GM21723 (cell line): ENCODE measurements around the gene FAM110D.

ENCODE experiments used
- ATAC-seq: cut with Tn5 transposase; IDR thresholded peaks from one replicate; pipeline ENCODE4 v1.9.1; 2021; ENCODE audit warnings: mild to moderate bottlenecking, moderate library complexity; ENCODE audit not compliant: unreplicated experiment

The FAM110D gene

DNA sequence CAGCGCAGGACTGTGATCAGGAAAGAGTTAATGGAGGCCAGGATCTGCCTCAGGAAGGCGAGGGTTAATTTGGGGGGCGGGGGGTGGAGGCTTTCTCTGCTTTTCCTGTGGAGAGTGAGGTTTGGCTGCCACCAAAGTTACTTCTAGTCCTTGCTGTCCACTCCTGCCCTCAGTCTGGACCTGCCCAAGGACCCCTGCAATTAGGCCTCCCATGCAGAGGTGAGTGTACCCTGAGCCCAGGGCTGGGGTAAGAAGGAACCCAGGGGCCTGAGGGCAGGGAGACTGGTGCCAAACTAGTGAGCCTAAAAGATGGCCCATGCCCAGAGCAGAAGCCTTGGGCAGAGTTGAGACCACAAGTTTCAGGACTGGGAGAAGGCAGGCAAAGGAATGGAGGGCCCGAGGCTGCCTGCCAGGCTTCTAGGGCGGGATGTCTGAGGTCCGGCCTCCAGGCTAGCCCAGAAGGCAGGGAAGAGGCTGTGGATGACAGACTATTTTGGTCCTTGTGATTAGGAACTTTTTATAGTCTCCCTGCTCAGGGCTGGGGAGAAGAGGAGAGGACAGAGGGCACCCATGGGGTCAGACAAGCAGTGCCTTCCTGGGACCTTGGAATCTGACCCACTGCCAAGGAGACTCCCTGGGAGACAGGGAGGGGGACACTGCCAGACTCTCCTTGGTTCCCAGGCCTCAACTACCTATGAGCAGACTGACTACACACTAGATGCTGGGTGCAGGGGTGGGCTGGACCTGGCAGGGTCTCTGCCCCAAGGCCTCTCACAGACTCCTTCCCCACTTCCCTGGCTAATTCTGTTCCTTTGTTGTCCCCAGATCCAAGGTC lies at the start of gene FAM110D:
Gene FAM110D, plus strand, starts transcription at position 172 of the 835 bp plus-strand sequence. CDS start 2,213 bp downstream, outside the sequence.
- ATAC-seq: no peak

GRCh38 chr1:26109229-26110164 lies 49.4 kb upstream of the FAM110D start:
- no peak for ATAC-seq

DNA sequence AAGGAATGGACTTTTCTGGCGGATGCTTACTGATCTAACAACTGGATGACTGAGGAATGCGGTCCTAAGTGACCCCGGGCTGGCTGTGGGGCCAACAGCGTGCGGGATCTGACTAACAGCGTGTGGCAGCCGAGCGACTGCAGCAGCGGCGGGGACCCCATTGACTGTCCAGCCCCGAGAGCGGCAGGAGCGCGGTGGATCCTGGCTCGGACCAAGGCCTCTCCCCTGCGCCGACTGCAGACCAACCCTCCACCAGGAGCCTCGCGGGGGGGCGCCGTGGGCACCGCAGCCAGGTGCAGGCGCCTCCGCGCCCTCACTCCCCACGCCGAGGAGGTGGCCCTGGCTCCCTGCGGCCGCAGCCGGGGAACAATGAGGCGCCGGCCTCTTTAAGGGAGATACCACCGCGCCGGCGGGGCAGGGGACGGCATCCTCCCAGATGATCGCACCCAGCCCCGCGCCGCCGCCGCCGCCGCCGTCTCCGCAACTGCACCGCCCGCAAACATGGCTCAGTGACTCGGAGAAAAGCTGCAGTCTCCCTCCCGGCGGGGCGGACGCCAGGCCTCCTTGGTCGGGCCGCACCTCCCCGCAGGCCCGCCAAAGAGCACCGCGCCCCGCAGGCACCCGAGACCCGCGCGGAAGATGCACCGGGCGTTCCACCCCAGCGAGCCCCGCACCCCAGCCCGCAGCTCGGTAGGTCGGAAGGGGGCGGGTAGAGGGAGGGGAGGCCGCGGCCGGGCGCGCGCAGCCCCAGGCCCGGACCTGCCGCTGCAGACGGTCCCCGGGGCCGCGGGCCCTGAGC lies 47.9 kb upstream of the FAM110D start:
- ATAC-seq: peak; percentile 58

DNA sequence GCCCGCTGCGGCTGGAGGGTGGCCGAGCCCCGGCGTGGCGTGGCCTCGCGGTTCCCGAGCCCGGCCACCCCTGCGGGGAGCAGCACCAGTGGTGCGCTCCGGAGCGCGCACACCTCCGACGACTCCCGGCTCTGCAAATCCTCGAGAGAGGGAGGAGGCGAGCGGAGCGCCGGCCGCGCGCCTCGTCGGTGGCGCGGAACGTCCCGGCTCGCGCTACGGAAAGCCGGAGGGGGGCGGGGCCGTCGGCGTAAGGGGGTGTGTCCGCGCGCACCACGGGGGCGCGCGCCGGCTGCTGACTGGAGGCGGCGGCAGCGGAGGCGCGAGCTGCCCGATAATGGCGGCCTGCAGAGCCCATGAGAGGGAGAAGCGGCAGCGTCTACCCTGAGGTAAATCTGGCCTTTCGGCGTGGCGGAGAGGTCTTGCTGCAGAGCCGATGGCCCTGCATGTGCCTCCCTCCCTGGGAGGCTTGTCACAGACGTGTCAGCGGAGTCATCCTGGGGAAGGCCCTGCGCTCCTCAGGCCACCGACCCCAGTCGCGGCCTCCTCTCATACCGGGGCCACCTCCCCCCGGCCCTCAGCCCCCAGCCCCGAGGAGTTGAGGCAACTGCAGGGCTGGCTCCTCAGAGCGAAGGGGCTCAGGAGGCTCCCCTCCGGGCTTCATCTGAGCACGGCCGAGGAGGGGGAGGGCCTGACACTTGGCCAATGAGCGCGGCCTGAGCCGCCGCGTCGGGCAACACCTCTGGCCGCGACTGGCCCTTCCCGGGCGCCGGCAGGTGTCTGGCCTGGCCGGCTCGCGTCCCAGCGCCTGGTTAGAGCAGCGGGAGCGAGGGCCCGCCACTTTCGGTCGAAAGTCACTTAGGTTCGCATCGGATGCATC lies 47.1 kb upstream of the FAM110D start, which contains the start of gene PDIK1L:
Gene PDIK1L, plus strand, starts transcription at position 295 of the 877 bp plus-strand sequence. CDS start 2,485 bp downstream, outside the sequence.
- peak; percentile 61 for ATAC-seq

GRCh38 chr1:26112407-26112775 lies 46.5 kb upstream of the FAM110D start:
- ATAC-seq: peak; percentile 11

DNA sequence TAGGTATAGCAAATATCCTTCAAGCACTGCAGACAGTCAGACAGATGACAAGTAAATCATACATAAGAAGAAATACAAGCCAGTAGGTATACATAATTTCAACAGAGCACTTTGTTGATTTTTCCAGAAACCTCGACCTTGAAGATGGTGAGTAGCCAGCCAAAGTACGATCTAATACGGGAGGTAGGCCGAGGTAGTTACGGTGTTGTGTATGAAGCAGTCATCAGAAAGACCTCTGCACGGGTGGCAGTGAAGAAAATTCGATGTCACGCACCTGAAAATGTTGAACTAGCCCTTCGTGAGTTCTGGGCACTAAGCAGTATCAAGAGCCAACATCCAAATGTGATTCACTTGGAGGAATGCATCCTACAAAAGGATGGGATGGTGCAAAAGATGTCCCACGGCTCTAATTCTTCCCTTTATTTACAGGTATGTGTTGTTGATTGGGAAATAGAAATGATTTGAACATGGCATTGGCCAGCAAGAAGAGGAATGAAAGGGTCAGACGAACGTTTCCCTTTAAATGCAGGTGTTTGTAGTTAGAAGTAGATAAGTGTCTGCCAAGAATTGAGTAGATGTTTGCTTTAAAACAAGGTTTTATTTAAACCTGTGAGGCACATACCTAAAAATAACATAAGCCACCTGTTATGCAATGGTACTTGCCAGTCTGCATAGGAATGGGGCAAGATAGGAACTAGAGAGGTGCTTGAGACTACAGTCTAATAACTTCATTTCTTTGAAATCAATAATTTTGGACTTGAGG lies 44.5 kb upstream of the FAM110D start:
- no peak for ATAC-seq

DNA sequence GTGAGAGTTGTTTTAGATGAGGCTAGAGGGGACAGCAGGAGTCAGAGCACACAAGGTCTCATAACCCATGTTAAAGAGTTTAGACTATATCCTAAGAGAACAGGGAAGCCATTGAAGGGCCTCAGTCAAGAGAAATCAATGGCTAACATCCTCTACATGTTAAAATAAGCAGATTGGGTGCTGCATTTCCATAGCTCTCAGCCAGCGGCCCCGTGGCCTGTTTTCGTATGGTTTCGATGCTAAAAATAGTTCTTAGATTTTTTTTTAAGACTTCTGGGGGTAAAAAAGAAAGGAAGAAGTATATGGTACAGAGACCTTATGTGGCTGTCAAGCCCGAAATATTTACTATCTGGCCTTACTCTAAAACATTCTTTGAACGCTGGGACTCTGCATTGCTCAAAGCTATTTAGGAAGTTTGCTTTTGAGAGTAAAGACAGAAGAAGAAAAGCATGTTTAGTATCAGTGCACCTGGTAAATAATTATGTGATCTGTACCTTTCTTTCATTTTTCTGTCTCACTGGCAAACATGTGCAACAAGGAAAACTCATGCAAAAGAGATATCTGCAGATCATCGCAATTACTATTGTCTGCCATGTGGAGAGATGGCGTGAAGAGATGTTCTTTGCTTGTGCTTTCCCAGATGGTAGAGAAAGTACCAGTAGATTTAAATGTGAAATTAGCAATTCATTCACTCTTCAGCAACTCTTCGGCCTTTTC lies 38.8 kb upstream of the FAM110D start:
- no peak for ATAC-seq

DNA sequence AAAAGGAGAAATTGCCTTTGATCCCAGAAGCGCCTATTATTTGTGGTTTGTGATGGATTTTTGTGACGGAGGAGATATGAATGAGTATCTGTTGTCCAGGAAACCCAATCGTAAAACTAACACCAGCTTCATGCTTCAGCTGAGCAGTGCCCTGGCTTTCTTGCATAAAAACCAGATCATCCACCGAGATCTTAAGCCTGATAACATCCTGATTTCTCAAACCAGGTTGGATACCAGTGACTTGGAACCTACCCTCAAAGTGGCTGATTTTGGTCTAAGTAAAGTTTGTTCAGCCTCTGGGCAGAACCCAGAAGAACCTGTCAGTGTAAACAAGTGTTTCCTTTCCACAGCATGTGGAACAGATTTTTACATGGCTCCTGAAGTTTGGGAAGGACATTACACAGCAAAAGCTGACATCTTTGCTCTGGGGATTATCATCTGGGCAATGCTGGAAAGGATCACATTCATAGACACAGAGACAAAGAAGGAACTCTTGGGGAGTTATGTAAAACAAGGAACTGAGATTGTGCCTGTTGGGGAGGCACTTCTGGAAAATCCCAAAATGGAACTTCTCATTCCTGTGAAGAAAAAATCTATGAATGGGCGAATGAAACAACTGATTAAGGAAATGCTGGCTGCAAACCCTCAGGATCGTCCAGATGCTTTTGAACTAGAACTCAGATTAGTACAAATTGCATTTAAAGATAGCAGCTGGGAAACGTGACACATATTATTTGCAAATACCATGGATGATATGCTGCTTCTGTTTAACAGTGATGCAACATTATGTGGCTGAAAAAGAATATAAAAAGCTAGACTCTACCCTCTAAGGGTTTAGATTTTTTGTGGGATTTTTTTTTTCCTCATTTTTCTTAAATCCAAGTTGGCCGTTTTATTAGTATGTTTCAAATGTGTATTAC lies 36.8 kb upstream of the FAM110D start:
- ATAC-seq: no peak

DNA sequence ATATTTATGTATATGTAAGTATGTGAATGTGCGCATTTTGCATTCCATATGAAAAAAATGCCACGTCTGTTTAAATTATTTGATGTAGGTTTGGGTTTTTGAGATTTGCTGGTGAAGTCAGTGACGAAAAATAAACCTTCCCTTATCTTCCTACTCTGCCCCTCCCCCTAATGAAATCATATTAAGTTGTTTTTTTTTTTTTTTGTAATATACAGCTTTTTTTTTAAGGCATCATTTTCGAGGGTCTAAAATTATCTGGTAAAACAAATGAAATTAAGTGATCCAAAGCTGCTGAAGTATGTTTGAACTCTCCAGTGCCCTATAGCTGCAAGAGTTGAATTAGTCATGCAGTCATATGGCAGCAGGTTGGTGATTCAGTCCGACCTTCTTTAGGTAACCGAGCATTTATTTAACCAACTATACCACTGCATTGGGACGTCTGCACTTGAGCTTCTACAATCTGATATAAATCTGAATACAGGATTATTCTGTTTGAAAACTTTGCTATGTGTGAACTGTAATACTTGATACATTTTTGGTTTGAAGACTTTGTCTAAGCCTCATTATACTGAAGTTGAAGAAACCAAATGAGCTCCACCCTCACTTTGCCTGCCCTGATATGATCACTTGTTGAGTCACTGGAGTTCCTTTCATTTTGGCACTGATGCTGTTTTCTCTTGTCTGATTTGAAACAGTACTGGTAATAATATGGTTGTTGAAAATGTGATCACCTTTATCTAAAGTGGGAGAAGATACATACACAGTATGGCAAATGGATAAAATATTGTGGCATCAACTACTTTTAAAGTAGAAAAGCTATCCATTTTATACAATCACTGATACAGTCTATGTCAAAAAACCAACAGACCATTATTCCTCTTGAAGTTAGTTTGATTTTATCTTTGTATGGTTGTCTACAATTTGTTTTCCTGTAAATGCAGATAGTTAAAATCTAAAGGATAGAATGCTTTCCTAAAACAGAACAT lies 35.6 kb upstream of the FAM110D start:
- no peak for ATAC-seq

DNA sequence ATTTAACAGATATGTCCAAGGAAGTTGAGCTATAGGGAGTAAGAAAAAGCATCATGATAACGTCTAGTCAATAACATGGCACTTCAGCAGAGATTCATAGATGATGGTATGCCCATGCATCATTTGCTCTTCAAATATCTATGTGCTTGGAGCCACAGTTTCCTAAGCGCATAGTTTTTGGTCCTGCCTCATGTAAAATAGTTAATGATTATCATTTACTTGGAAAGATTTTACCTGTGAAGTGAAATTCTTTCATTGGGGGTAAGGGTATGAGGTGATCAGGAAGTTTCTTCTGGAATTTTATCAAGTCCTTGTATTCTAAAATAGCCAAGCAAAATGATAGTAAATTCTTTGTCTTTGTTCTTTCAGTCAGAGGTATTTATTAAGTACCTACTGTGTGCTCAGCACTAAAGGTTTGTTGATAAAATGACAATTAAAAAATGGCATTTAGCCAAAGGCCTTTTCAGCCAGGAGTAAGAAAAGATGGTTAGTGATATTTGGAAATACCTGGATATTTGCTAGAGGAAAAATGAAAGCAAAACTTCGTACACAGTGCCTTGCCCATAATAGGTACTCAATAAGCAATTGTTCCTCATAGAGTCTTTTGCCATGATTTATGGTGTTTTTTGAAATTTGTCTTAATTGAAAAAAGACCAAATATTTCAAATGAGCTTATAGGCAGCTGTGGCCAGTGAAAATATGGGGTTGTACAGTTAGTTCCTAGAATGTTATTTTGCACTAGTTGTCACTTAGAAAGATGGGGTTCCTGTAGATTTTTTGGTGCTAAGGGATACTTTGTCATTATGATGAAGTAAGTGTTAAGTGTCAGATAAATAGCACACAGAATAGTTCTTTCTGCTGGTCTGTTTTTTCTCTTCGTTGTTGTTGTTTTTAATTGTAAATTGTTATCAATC lies 34.2 kb upstream of the FAM110D start:
- ATAC-seq: no peak

DNA sequence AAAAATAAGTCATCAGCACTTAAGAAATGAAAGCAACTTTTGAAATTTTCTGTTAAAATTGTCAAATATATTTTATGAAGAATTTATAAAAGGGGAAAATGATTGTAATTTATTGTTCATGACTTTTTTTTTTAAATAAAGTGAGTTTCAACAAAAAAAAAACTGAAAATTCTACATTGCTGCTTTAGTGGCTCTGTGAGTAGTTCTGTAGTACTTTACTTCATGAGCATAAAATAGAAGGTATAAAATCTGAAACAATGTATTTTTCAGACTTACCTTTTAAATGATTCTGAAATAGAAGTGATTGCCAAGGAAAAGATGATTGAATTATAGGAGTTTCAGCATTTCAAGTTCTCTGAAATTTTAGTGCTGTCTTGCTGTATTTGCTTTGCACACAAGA lies 33.5 kb upstream of the FAM110D start:
- ATAC-seq: no peak

- no peak for ATAC-seq
Observed at GRCh38 chr1:26125946-26126320, 32.9 kb upstream of the FAM110D start.

DNA sequence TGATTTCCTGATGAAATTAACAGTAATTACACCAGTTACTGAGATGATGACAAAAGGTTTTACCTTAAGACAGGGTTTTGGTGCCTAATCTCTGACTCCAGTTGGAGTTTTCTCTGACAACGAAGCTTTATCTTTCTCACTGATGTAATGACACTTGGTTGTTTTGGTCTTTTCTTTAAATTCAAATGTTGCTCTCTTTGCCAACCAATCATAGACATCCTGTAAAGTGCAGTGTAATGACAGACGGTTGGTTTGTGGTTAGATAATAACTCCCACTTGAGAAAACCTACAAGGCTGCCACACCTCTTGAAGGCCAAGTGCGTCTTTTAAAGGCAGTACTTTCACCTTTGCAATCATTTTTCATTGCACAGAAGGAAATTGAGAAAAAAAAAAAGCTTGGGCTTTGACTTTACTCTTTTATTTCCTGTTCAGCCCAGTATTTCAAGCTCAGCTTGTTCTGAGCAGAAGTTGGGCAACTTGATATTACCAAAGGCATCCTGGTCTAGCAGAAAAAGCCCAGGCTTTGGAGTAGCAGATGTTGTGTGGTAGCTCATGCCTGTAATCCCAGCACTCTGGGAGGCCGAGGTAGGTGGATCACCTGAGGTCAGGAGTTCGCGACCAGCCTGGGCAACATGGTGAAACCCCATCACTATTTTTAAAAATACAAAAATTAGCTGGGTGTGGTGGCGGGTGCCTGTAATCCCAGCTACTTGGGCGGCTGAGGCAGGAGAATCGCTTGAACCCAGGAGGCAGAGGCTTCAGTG lies 32.4 kb upstream of the FAM110D start:
- ATAC-seq: peak; percentile 73
